Measurements from ENCODE around the gene OAT. TPM values are rescaled to one million over a fixed set of nuclear protein-coding genes. Genes with fewer than 3 reads are reported as not detected.

The OAT gene
- total and polyA plus RNA-seq, 10 of the 15 experiments (the other 5 are each of a cell fraction or from before 2014, with no cell fraction given), result 1.2 to 9.8 (median 1.6) TPM

- H3K9me3 ChIP-seq (replicated peaks; ENCODE audit: control insufficient read depth, insufficient read depth, low read length), result no peaks in the 10 kb centered on the region; the same call in 2 of the 3 replicates
- in situ Hi-C loops (cut with MboI) (loop anchor here (5.0 to 10.0 kb wide), 2 partner anchors 392 to 805 kb away; no protein-coding TSS in a partner anchor), intact Hi-C loops (cut with micrococcal nuclease; ENCODE audit: unreplicated experiment) (loop anchor here (1.0 to 10.0 kb wide), 5 partner anchors 103 to 395 kb away; no protein-coding TSS in a partner anchor)
- 60% methylated on average over 26 of the region's 26 CpGs for WGBS (ENCODE audit: insufficient coverage, insufficient replicate concordance, low lambda C conversion rate, missing lambda C conversion rate)
- H3K9ac ChIP-seq (ENCODE audit: control insufficient read depth, insufficient read depth, low read length), result no peak overlapping the region
- no peak overlapping the region for H3K4me3 ChIP-seq
- peak overlapping the region; percentile 63 for H3K4me2 ChIP-seq (ENCODE audit: control insufficient read depth, insufficient read depth)
- SMC1A ChIA-PET (ENCODE audit: uncharacterized antibody, unreplicated experiment), result interaction anchor here (0.8 to 6.3 kb wide), 12 partner anchors 14 to 399 kb away, joined by 3 to 57 read pairs (median 4); no protein-coding TSS in a partner anchor
- ATAC-seq, result no peak
- H4K20me1 ChIP-seq (ENCODE audit: control insufficient read depth, insufficient read depth), result no peaks in the 10 kb centered on the region
- DNase-seq (ENCODE audit: low read depth, low spot score), result no peak
- BruUV-seq (replicated peaks), result no TSS peak
- FAIRE-seq, result no peak
- H2AFZ ChIP-seq (ENCODE audit: control insufficient read depth, low read depth, low read length), result peak overlapping the region; percentile 76
- H3K79me2 ChIP-seq (ENCODE audit: control insufficient read depth, insufficient read depth, low read length), result no peaks in the 10 kb centered on the region
- POLR2A ChIA-PET, result no interaction called here
- no peak overlapping the region for H3K27ac ChIP-seq (ENCODE audit: control insufficient read depth, insufficient read depth)
- no peak for TF ChIP-seq GATAD2B (conservative IDR thresholded peaks at IDR 0.05; ENCODE audit: low read depth)
- TF ChIP-seq RUNX3 (IDR thresholded peaks at IDR 0.05; ENCODE audit: low read length), result no peak
- no peak for TF ChIP-seq SUPT20H (IDR thresholded peaks at IDR 0.05; ENCODE audit: borderline replicate concordance, control insufficient read depth, low read depth, low read length)
- TF ChIP-seq RELA (IDR thresholded peaks at IDR 0.05; ENCODE audit: borderline replicate concordance, partially characterized antibody), result no peak
- no peak for TF ChIP-seq PAX8 (IDR thresholded peaks at IDR 0.05)
- no peaks in the 10 kb centered on the region for H3K4me1 ChIP-seq (ENCODE audit: control insufficient read depth, insufficient read depth, low read length)
- no peaks in the 10 kb centered on the region for H3K36me3 ChIP-seq (ENCODE audit: control insufficient read depth in 2 of 2, insufficient read depth in 2 of 2, low read length in 1 of 2)
- RAD21 ChIA-PET (ENCODE audit: unreplicated experiment), result interaction anchor here (0.8 to 6.0 kb wide), 13 partner anchors 9 to 399 kb away, joined by 3 to 90 read pairs (median 5); no protein-coding TSS in a partner anchor
- CTCF ChIA-PET, result interaction anchor here (0.8 to 6.9 kb wide), 20 partner anchors 9 to 409 kb away, joined by 3 to 133 read pairs (median 5); no protein-coding TSS in a partner anchor
- peaks cover 0 to 1% of the 10 kb centered on the region in 2 experiments; a peak in 2 of 4 replicates for H3K27me3 ChIP-seq (replicated peaks in 1 of 2; ENCODE audit: control insufficient read depth in 2 of 2, insufficient read depth in 2 of 2, low read length in 1 of 2)
Observed at GRCh38 chr10:124389613-124390361, 28.9 kb downstream of the OAT start.

Measured in GM12878 (cell line).